HG02642 (cell line): ENCODE measurements around the gene CEP76.

Source experiments
- ATAC-seq: cut with Tn5 transposase; IDR thresholded peaks from one replicate; pipeline ENCODE4 v1.9.1; 2021; ENCODE audit warnings: mild to moderate bottlenecking; ENCODE audit not compliant: unreplicated experiment, poor library complexity

Gene CEP76, protein sequence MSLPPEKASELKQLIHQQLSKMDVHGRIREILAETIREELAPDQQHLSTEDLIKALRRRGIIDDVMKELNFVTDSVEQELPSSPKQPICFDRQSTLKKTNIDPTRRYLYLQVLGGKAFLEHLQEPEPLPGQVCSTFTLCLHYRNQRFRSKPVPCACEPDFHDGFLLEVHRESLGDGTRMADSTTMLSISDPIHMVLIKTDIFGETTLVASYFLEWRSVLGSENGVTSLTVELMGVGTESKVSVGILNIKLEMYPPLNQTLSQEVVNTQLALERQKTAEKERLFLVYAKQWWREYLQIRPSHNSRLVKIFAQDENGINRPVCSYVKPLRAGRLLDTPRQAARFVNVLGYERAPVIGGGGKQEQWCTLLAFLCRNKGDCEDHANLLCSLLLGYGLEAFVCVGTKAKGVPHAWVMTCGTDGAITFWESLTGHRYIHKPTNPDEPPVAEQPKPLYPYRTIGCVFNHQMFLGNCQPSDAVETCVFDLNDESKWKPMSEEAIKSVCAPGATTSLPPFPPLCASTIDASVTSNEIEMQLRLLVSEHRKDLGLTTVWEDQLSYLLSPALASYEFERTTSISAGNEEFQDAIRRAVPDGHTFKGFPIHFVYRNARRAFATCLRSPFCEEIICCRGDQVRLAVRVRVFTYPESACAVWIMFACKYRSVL

DNA sequence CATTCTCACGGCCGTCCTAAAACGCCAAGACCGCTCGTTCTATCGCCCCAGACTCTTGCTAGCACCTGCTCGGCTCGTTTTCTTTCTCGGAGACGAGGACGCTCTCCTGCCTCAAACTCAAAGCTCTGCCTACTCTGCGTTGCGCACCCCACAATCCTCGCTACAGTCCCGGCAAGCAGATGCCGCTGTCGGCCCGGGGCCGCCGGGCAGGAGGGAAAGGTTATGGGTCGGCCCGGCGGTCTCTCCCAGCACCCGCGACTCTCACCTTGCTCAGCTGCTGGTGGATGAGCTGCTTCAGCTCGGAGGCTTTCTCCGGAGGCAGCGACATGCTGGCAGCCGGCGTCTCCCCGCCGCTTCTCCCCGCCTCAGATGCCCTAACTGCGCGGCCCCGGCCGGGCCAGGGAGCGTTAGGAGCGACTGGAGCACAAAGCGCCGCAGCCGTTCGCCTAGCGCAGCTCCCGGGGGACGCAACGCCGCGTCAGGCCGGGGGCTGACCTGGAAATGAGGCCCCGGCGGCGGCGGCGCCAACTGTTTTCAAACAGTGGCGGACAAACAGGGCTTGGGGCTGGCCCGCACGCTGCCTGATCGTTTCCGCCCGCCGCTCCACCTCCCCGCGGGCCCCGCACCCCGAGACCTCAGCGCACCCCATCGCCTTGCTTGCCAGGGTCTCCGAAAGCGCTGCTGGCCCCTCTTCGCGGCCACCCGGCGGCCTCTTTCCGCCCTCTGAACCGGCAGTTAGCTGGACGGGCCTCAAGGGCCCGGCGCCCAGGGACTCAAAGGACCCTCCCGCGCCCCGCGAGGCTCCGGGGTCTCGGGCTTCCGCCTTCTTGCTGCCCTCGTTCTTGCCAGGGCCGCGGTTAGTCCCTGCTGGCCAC lies at the start of gene CEP76, which contains the start of gene PSMG2:
Gene CEP76, minus strand, starts transcription at position 503 of the 875 bp plus-strand sequence. Its CDS starts 175 bp downstream, at position 328.
Gene PSMG2, plus strand, starts transcription at position 822 of the 875 bp plus-strand sequence. CDS start 66 bp downstream, outside the sequence.
- ATAC-seq, result peak; percentile 85

DNA sequence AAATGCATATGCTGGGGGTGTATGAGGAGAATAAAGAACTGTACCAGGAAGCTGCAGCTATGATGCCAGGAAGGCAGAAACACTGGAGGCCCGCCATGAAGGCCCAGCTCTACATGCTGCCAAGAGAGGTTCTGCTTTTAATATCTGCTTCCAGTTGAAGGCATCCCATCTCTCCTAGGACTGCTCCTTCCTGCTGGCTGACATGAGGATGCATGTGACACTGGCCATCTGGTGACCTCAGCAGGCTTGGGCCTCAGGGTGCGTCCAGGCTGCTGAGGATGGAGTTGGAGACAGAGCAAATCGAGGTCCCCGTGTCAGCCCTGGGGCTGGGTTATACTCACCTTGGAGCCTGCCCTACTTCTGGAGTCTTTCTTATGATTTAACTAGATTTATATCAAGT lies 49.4 kb upstream of the CEP76 start:
- no peak for ATAC-seq

DNA sequence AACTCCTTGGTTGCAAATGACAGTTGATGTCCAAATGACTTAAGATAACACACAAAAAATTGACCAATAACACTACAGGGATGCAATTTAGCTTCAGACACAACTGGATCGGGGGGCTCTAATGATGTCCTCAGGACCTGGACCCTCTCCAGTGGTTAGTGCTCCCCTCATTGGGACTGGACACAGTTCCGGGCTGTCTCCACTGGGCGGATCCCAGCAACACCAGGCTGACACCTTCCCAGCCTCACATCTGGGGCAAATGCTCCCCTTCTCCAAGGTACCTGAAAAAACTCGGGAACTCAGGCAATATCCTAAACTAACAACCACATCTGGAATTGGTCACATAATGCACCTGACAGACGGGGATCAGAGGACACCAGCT lies 49.0 kb upstream of the CEP76 start:
- no peak for ATAC-seq

DNA sequence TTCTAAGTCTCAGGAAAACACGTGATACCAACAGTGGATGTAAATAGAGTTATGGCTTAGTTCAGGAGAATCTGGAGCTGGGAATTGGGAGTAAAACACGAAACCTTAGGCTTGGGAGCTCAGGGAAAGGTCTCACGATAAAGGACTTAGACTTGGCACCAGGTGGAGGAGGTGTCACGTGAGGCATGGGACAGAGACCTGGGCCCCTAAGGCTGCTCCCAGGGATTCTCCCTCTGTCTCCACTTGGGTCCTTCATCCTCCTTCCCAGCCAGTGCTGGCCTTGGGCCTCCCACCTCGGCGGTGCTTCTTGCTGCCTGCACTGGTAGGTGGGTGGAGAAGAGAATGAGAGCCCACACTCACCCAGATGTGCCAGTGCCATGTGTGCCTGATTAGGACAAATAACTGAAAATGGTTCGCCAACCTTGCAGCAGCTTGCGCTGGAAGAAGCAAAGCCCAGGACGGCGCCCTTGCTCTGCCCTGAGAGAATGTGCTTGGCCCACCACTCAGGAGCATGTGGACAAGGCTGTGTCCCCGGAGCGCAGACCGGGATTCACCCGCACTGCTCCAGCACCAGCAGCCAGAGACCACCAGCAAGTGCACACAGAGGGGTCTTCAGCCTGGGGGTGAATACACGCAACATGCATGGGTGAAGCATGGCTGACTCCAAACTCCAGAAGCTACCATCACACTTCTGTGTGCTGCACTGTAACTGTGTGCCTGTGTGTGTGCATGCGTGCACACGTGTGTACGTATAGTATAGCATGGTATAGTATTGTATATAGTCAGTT lies 48.4 kb upstream of the CEP76 start:
- no peak for ATAC-seq

DNA sequence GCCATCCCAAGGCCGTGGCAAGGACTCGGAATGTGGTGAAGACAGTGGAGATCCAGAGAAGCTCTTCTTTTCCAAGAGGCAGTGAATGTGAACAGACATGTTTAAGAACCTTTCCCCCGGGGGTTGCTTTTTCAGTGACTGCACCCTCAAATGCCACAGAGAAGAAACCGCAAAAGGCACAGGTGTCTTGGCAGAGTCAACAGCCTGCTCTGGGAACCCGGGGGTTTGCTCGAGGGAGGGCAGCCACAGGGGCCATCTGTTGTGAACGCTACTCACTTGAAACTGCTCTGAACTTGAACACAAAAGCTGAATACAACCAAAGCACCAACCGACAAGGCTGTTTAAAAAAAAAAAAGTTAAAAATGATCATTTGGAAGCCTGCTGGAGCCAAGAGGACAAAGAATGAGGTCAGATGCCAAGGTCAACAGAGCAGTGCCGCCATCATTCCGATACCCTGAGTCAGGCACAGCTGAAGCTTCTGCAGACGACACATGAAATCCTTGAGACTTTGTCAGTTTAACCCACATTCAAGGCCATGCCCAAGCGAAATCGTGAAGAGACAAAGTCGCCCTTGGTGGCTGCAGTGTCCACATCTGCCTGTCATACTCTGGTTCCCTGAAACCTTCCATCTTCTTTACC lies 47.7 kb upstream of the CEP76 start:
- peak; percentile 75 for ATAC-seq

DNA sequence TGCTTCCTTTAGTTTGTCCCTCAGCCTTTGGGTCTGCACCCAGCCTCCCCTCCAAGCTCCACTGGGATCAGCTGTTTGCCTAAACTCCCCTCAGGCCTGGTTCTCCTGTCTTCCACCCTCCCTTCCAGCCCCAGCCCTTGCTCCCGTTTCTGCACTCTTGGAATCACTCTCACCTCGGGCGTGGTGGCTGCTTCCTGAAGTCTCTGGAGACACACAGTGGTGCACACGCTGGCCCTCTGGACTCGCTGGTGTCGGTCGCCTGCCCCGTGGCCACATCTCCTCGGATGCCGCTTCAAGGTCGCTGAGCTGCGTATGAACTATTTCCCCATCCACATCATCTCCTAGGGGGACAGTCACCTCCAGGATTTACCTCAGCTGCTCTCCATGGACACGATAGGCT lies 46.6 kb upstream of the CEP76 start:
- no peak for ATAC-seq

DNA sequence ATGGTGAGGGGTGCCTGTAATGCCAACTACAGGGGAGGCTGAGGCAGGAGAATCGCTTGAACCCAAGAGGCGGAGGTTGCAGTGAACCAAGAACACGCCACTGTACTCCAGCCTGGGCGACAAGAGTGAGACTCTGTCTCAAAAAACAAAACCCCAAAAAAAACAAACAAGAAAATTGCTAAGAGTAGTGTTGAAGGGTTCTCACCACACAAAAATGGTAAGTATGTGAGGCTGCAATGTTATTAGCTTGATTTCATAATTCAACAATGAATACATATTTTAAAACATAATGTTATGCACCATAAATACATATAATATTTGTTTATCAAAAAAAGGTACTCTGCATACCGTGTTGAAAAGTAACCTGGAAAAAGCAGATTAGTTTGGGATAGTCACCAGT lies 46.1 kb upstream of the CEP76 start:
- no peak for ATAC-seq

DNA sequence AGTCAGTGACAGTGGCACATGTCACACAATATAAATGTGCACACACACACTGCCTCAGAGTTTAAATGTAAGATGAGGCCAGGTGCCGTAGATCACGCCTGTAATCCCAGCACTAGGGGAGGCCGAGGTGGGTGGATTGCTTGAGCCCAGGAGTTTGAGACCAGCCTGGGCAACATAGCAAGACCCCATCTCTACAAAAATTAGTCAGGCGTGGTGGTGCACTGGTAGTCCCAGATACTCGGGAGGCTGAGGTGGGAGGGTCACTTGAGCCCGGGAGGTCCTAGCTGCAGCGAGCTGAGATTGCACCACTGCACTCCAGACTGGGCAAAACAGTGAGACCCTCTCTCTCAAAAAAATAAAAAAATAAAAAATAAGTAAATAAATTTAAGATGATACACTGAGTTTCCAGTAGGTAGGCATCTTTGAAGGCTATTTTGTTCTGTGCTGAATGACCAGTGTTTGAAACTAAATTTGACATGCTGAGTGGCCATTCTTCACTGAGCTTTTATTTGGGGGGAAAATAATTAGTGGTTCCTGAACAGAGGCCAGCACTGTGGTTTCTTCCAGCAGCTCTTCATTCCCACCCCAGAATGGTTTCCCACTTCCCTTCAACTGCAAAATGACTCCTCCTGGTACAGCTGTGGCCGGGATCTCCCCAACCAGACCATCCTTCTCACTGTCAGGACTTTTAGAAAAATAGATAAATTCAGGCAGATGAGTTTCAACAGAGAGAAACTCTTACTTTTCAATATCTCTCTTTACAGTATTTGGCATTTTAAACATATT lies 45.2 kb upstream of the CEP76 start:
- no peak for ATAC-seq

DNA sequence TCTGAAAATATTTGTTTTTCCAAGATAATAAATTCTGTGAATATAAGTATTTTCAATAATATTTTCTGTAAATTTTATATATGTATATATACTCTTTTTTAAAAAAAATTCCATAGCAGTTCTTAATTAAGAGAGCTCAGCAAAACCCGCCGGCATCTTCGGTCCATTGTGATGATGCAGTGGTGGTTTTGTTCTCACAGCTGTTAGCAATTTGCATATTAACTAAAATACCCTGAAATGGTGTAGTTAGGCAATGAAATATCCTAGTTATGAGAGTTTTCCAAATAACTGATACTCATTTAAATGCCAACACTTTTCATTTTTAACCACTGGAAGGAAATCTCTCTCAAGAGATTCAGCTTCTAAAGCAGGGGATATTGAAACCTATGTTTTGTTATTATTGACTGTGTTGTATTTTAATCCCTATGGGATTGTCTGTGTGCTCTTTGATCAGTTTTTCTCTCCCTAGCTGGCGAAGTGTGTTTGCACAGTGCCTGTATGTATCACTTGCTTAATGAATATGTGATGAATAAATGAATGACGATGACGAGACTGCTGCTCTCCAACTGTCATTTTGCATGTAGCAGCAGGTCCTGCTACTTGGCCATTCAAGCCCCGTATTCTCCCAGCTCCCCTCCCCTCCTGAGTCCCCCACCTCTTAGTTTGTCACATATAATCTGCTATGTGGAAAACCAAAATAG lies 42.7 kb upstream of the CEP76 start:
- ATAC-seq, result no peak

DNA sequence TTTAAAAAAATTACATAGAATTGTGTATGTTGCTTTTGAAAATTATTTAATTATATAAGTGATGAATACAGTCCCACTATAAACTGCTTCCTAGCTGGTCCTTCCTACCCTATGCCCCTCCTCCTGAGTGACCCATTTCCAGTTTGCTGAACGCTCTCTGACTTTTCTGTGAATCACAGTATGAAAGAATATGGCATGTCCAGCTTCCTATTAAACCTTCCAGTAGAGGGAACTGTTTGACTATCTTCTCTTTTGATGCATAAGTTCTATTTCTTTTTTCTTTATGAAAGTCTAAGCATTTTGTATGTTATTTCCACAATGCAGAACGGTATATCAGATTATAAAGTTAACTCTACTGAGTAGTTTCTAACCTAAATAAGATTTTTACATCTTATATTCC lies 41.6 kb upstream of the CEP76 start:
- no peak for ATAC-seq

DNA sequence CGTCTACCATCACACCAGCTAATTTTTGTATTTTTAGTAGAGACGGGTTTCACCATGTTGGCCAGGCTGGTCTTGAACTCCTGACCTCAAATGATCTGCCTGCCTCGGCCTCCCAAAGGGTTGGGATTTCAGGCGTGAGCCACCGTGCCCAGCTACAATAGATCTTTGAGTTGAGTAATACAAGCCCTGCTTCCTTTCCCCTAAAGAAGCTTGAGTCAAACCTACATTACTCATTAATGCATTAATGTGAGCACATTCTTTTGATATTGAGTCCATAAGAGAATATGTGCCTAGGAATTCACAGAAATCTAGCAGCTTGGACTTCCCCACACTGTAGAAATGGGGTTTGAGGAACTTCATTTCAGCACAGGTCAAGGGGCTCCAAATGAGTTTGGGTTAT lies 39.9 kb upstream of the CEP76 start:
- no peak for ATAC-seq

DNA sequence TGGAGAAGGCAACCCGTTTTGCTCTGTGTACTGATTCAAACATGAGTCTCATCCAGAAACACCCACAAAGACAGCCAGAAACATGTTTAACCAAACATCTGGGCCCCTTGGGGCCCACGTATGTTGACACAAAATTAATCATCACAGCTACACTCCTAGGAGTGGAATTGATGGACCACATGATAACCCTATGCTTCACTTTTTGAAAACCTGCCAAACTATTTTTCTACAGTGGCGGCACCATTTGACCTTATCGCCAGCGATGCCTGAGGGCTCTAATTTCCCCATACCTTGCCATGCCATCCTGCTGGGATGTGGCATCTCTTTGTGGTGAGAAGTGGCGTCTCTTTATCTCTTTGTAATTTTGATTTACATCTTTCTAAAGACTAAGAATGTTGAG lies 38.8 kb upstream of the CEP76 start:
- no peak for ATAC-seq

DNA sequence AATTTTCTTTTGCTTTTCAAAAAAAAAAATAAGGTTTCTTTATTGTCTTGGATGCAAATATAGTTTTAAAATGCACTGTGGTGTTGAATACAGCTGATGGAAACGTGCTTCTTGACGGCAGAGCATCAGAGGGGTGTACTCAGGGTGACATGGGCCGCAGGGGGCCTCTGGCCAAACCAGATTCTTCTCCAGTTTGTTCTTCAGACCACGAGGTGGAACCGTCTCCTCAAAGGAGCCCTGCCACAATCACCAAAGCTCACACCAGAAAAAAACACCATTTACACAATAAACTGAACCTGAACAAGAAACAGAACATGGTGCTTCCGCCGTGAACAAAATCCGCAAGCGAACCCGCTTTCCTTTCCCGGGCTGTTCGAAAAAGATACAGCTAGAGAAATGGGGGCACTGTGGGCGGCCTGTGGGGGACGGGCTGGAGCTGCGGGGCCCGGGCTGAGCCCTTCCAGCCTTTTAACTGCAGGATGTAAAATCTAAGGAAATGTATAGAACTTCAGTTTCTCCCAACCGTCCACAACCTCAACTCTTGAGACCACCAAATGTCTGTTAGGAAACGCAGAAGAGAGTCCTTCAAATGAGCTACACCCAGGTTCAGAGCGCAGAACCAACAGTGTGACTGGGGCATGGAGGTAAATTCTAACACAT lies 34.9 kb upstream of the CEP76 start:
- no peak for ATAC-seq

DNA sequence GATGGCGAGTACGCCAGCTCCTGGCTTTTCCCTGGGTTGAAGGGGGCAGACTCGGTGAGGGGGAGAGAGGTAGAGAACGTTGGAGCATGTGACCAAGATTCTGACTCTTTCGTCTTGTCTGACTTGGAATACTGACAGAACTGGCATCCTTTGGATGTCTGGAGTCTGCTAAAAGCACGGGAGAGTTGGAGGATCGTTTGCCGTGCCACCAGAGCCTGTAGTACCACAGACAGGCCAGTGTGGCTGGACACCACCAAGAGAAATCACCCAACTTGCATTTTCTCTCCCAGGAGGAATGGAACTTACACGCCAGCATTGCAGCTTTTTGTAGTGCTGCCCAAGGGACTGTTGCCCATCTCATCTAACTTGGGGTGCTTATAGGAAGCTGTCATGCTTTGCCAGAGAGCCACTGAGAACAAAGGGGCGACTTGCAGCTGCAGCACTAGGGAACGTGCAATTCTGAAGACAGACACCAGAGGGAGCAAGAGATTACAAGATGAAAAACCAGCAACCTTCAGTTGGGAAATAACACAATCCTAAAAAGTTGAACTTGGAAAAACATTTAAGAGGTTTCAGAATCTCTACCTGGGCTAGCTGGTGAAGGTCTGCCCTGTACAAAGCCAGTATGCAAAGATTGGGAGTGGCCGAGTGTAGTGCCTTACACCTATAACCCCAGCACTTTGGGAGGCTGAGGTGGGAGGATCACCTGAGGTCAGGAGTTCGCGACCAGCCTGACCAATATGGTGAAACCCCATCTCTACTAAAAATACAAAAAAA lies 24.4 kb upstream of the CEP76 start:
- peak; percentile 52 for ATAC-seq

DNA sequence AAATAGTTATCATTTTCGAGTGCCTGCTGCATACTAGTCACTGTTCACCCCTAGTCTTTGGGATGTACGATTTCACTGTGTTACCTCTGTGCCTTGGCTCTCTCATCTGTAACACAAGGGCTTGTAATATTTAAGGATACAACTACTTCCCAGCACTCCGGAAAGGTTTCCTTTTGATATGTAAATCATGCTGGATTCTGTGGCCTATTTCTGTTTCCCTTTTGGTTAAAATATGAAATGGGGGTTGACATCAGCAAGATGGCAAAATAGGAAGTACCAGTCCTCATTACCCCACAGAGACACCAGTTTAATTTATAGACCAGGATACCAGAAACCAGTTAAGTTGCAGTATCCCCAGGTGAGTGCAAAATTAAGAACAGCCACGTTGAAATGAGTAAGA lies 23.8 kb upstream of the CEP76 start:
- ATAC-seq, result no peak

DNA sequence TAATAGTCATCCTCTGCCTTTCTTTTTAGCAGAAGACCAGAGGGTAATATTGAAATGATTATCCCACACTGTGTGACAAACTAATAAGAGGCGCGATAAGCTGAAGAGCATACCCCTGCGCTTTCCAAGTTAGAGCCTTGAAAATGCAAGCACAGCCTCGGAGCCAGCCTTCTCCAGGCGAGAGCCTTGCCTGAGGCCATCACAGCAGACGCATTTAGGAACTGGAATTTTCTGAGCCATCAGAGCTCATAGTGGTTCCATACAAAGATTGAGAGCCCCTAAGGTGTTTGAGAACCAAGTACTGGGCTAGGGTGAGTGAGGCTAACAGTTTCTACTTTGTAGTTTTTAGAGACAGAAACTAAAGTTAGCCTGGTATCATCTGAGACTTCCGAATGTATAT lies 20.2 kb upstream of the CEP76 start:
- no peak for ATAC-seq
